Fibroblast of the aortic adventitia (primary cell): ENCODE measurements around the gene MPIG6B. TPM values are rescaled to one million over a fixed set of nuclear protein-coding genes. Genes with fewer than 3 reads are reported as not detected.

Experiments used
- DNase-seq: peaks from one replicate; pipeline ENCODE4 v3.0.0-alpha.2; 2010; ENCODE audit warnings: low read depth
- H3K4me3 ChIP-seq: 2 replicates; pipeline ENCODE4 v1.5.1; 2011; ENCODE audit warnings: low read depth, mild to moderate bottlenecking, control low read depth, low read length, moderate library complexity
- total RNA-seq: library from RNA; depleted of rRNA; stranded (reverse); fragments of >200 nt; gene quantifications from 2 replicates; pipeline ENCODE4 v1.2.3, GENCODE V29; 2012; ENCODE audit warnings: low replicate concordance
- TF ChIP-seq, protein P1 (sequence below): IDR thresholded peaks from 2 replicates; pipeline ENCODE4 v1.5.1; 2011; ENCODE audit warnings: mild to moderate bottlenecking, low read length, control low read depth, inconsistent platforms; ENCODE audit not compliant: insufficient read depth

The MPIG6B gene
- total RNA-seq, 1 donor: not detected

DNA sequence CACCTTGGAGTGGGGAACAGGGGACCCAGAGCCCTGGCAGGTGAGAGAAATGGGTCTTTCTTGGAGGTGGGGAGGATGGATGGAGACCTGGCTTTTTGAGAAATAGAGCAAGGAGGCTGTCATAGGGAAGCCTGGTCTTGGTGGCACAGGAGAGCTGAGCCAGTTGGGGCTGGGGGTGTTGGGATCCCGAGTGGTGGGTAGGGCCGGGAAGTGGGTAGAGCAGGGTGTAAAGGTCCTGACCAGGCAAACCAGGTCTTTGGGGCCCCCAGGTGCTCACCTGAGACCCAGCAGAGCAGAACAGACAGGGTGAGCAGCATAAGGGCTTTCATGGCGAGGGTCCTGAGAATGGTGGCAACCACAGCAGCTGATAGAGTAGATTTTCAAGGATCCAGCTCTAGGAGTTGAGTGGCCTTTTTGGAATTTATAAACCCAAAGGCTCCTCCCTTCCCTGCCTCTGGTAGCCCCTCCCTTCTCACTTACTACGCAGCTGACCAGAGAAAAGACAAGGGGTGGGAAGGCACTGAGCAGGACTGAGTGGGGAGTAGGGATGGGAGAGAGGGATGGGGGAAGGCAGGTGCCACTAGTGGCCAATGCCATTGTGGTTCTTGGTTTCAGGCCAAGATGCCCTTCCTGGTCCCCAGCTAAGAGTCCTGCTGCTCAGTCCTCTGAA lies 1.7 kb upstream of the MPIG6B start, which contains the start of gene LY6G6C:
LY6G6C (minus strand) TSS at position 396 of the 670 bp plus-strand sequence; CDS start at position 329, 67 bp downstream.
- TF ChIP-seq, protein P1, sequence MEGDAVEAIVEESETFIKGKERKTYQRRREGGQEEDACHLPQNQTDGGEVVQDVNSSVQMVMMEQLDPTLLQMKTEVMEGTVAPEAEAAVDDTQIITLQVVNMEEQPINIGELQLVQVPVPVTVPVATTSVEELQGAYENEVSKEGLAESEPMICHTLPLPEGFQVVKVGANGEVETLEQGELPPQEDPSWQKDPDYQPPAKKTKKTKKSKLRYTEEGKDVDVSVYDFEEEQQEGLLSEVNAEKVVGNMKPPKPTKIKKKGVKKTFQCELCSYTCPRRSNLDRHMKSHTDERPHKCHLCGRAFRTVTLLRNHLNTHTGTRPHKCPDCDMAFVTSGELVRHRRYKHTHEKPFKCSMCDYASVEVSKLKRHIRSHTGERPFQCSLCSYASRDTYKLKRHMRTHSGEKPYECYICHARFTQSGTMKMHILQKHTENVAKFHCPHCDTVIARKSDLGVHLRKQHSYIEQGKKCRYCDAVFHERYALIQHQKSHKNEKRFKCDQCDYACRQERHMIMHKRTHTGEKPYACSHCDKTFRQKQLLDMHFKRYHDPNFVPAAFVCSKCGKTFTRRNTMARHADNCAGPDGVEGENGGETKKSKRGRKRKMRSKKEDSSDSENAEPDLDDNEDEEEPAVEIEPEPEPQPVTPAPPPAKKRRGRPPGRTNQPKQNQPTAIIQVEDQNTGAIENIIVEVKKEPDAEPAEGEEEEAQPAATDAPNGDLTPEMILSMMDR: no peak
- DNase-seq: no peak
- no peak within 1 kb of the TSS for H3K4me3 ChIP-seq

DNA sequence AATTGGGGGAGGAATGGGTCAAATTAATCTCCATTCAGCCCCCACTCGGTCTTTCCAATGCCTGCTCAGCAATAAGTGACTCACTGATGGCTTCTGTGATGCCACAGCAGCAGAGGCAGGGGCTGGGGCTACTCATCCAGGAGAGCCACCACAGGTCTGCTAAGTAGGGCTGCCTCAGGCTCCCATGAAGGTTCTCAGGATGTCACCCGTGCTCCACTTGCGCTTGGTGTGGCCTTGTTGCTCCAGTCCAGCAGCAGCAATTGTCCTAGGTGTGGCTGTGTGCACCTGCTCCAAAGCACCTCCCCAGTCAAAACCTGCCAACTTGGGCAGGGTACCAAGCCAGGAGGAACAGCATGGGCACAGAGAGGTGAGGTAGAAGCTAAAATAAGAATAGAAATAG lies 1.0 kb upstream of the MPIG6B start:
- no peak overlapping the region for H3K4me3 ChIP-seq
- DNase-seq: no peak
- TF ChIP-seq, protein P1: no peak

DNA sequence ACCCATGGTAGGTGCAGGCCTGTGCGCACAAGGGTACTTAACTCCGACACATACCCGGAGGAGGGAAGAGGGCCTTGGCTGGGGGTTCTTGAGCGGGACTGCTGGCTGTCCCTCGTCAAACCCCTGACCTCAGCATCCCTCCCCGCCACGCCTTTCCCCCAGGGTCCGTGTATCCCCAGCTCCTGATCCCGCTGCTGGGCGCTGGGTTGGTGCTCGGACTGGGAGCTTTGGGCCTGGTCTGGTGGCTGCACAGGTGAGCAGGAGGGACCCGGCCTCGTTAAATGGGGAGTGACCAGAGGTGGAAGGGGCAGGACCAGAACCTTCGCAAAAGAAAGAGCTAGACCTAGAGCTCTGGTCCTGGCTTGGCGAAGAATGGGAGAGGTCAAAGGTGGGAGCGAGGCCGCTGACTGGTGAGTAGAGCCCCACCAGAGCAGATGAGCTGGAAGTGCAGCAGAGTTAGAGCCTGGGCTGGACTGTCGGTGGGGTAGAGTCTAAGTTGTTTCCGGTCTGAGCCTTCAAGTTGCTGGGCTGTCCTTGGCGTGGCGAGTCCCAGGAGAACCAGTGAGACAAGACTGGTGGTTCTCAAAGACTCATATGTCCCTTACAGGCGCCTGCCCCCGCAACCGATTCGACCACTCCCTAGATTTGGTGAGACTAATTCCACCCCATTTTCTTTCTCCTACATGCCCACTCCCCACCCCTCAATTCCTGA lies 963 bp downstream of the MPIG6B start:
- H3K4me3 ChIP-seq: no peak overlapping the region
- DNase-seq: no peak
- TF ChIP-seq, protein P1: no peak

DNA sequence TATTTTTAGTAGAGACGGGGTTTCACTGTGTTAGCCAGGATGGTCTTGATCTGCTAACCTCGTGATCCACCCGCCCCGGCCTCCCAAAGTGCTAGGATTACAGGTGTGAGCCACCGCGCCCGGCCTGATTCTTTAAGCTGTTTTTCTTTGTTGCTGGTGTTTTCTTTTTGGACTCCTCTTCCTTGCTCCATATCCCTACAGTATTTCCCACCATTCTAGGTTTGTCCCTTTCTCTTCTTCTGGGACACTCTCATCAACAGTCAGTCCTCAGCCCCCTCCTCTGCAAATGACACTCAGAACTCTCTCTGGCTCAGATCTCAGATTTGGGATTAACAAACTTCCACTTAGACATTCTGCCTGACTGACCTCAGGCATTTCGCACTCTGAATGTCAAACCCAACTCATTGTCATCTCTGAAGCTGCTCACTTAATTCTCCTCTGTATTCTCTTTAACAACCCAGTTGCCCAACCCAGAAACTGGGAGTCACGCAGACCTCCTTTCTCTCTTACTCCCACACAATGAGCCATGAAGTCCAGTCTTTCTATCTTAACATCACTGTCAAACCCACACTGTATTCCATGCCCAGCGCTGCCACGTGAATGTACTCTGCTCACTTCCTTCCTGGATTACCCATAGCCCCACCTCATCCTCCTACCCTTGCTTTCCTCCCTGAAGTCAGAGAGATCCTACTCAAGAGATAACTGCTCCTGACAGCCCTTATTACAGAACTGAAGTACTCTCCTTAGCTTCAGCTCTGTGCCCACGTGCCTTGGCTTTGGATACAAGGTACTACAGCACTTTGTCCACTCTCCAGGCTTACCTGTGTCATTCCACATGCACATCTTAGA lies 2.6 kb downstream of the MPIG6B start:
- H3K4me3 ChIP-seq: no peak overlapping the region
- TF ChIP-seq, protein P1: no peak
- DNase-seq: no peak

DNA sequence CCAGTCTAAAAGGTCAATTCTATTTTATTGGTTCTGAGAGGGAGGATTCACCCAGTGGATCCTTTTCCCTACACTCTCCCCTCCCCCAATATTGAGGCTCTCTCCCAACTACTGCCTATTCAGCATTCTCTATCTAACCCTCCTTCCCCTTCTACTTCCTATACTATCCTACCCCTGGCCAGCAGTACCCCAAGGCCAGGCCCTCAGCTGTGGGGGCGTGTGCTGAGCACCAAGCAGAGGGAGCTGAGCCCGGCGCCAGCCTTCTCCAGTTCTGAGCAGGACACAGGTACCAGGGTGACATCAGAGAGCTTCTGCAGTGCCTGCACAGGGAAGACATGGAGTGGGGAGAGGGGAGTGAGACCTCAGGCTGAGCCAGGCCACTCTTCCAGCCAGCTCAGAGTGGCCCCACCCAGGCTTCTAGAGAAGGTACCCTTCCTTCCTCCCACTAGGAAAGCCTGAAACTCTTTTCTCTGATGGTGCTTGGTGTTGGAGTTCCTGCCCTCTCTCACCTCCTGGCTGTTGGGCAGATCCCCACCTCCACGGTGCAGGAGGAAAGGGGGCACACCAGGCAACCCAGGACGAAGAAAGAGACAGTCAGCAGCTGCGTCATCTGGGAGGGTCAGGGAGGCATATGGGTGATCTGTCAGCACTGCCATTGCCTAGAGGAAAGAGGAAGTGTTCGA lies 4.0 kb downstream of the MPIG6B start:
- TF ChIP-seq, protein P1: no peak
- no peak for DNase-seq
- no peak overlapping the region for H3K4me3 ChIP-seq
